IgD-negative memory B cell (primary cell): Measurements from ENCODE around the gene LRSAM1. TPM values are rescaled to one million over a fixed set of nuclear protein-coding genes. Genes with fewer than 3 reads are reported as not detected.
A peak's percentile ranks its signal among the peaks of the same experiment; 100 is the strongest.

Experiments used
- H3K27ac Mint-ChIP-seq, 3 donors: one replicate each; pipeline ENCODE4 v1.8.0; 2020 to 2022; ENCODE audit warnings: mild to moderate bottlenecking in 3 of 3, mixed read lengths in 3 of 3, moderate library complexity in 1 of 3
- H3K27me3 Mint-ChIP-seq: one replicate; pipeline ENCODE4 v1.8.0; 2021; ENCODE audit warnings: mixed read lengths
- H3K36me3 Mint-ChIP-seq: one replicate; pipeline ENCODE4 v1.8.0; 2020; ENCODE audit warnings: mild to moderate bottlenecking, mixed read lengths
- H3K4me1 Mint-ChIP-seq, 3 donors: one replicate each; pipeline ENCODE4 v1.8.0; 2020 to 2022; ENCODE audit warnings: mixed read lengths in 3 of 3, mild to moderate bottlenecking in 1 of 3
- H3K4me3 Mint-ChIP-seq, 4 donors: one replicate each; pipeline ENCODE4 v1.8.0; 2020 to 2022; ENCODE audit warnings: mild to moderate bottlenecking in 4 of 4, mixed read lengths in 4 of 4, moderate library complexity in 3 of 4
- H3K9me3 Mint-ChIP-seq, 3 donors: one replicate each; pipeline ENCODE4 v1.8.0; 2020 to 2021; ENCODE audit warnings: mixed read lengths in 3 of 3, mild to moderate bottlenecking in 1 of 3
- polyA plus RNA-seq: library from polyadenylated mRNA; unstranded; fragments of 300-500 nt; fragmentation: Illumina TruSeq; gene quantifications from one replicate; pipeline ENCODE4 v1.2.3, GENCODE V29; 2021

LRSAM1 gene
- polyA plus RNA-seq = 15.7 TPM

GRCh38 chr9:127450830-127451607 lies at the start of gene LRSAM1, which contains the start of gene RPL12:
LRSAM1 (plus strand) TSS chr9:127451510; CDS start chr9:127454528, 3,018 bp downstream.
RPL12 (minus strand) TSS chr9:127451406; CDS start chr9:127451317, 89 bp downstream.
- H3K36me3 Mint-ChIP-seq = peaks cover 8% of the 10 kb centered on the region
- H3K4me3 Mint-ChIP-seq = peak within 1 kb of the TSS; percentile 95 to 99 (median 96)
- no peaks in the 10 kb centered on the region for H3K9me3 Mint-ChIP-seq
- H3K4me1 Mint-ChIP-seq = peaks cover 29 to 39% (median 30%) of the 10 kb centered on the region in 3 donors
- no peaks in the 10 kb centered on the region for H3K27me3 Mint-ChIP-seq
- H3K27ac Mint-ChIP-seq = peak within 1 kb of the TSS; percentile 88 to 97 (median 97)

DNA sequence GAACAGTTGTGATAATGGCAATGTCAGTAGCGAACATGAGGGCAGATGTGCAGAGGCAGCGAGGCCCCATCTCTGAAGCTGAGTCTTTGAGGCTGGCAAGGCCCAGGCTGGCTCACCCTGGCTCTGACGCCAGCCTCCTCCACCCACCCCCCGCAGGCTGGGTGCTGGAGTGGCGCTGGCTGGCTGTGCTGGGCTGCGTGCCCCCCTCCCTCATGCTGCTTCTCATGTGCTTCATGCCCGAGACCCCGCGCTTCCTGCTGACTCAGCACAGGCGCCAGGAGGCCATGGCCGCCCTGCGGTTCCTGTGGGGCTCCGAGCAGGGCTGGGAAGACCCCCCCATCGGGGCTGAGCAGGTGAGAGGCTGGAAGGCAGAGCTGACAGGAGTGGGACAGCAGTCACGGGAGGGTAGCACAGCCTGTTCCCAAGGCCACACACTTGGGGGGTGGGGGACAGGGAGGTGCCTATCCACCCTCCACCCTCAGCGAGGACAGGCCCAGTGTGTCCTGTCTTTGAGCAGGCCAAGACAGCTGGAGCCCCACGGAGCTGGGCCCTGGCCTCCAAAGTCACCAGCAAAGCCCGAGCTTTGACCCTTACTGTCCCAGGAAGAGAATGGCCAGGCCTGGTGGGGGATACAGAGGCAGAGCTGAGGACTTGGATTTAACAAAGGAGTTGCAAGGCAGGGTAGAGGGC lies 48.8 kb upstream of the LRSAM1 start:
- Mint-ChIP-seq H3K27ac (no peak overlapping the region), H3K9me3 (no peaks in the 10 kb centered on the region), H3K4me3 (no peak overlapping the region), H3K4me1 (no peaks in the 10 kb centered on the region), H3K27me3 (no peaks in the 10 kb centered on the region), H3K36me3 (peaks cover 7% of the 10 kb centered on the region)

DNA sequence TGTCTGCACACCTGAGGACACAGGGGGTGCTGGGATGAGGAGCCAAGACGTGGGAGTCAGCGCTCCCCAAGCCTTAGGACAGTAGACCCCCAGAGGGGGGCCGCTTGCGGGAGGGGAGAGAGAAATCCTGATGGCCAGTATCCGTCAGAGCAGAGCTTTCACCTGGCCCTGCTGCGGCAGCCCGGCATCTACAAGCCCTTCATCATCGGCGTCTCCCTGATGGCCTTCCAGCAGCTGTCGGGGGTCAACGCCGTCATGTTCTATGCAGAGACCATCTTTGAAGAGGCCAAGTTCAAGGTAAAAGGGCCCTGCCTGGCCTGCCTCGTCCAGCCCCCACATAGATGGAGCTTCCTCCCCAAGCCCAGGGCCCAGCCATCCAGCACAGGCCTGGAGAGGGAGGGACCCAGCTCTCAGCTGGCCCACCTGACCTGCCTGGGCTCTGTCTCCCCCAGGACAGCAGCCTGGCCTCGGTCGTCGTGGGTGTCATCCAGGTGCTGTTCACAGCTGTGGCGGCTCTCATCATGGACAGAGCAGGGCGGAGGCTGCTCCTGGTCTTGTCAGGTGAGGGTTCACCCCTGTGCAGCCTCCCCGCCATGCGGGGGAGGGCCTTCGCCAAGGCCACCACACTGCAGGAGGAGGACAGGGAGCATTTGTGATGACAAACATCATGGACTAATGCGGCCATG lies 47.7 kb upstream of the LRSAM1 start:
- Mint-ChIP-seq H3K4me3 (no peak overlapping the region), H3K27me3 (no peaks in the 10 kb centered on the region), H3K4me1 (no peaks in the 10 kb centered on the region), H3K9me3 (no peaks in the 10 kb centered on the region), H3K27ac (no peak overlapping the region), H3K36me3 (peaks cover 7% of the 10 kb centered on the region)

GRCh38 chr9:127404631-127405030 lies 46.7 kb upstream of the LRSAM1 start:
- Mint-ChIP-seq H3K27ac (no peak overlapping the region), H3K36me3 (peaks cover 7% of the 10 kb centered on the region), H3K9me3 (no peaks in the 10 kb centered on the region), H3K4me1 (peaks cover 0 to under 1% (median 0%) of the 10 kb centered on the region in 3 donors), H3K27me3 (no peaks in the 10 kb centered on the region), H3K4me3 (no peak overlapping the region)

GRCh38 chr9:127405344-127406125 lies 45.8 kb upstream of the LRSAM1 start:
- Mint-ChIP-seq H3K27me3 (no peaks in the 10 kb centered on the region), H3K36me3 (peaks cover 7% of the 10 kb centered on the region), H3K27ac (peak overlapping the region in 1 of 3 donors; percentile 39), H3K4me3 (no peak overlapping the region), H3K9me3 (no peaks in the 10 kb centered on the region), H3K4me1 (peaks cover 0 to 4% (median 0%) of the 10 kb centered on the region in 3 donors)

GRCh38 chr9:127406799-127407491 lies 44.4 kb upstream of the LRSAM1 start:
- Mint-ChIP-seq H3K27me3 (no peaks in the 10 kb centered on the region), H3K4me1 (peaks cover 6 to 10% (median 6%) of the 10 kb centered on the region in 3 donors), H3K9me3 (no peaks in the 10 kb centered on the region), H3K27ac (no peak overlapping the region), H3K36me3 (peaks cover 3% of the 10 kb centered on the region), H3K4me3 (peak overlapping the region in 1 of 4 donors; percentile 23)

GRCh38 chr9:127407492-127407843 lies 43.8 kb upstream of the LRSAM1 start:
- H3K4me1 Mint-ChIP-seq = peaks cover 6 to 10% (median 6%) of the 10 kb centered on the region in 3 donors
- no peaks in the 10 kb centered on the region for H3K36me3 Mint-ChIP-seq
- no peaks in the 10 kb centered on the region for H3K9me3 Mint-ChIP-seq
- no peak overlapping the region for H3K27ac Mint-ChIP-seq
- peak overlapping the region in 1 of 4 donors; percentile 23 for H3K4me3 Mint-ChIP-seq
- no peaks in the 10 kb centered on the region for H3K27me3 Mint-ChIP-seq

- H3K4me1 Mint-ChIP-seq = peaks cover 6 to 12% (median 6%) of the 10 kb centered on the region in 3 donors
- H3K36me3 Mint-ChIP-seq = no peaks in the 10 kb centered on the region
- H3K9me3 Mint-ChIP-seq = no peaks in the 10 kb centered on the region
- peak overlapping the region in 1 of 3 donors; percentile 6 for H3K27ac Mint-ChIP-seq
- no peak overlapping the region for H3K4me3 Mint-ChIP-seq
- no peaks in the 10 kb centered on the region for H3K27me3 Mint-ChIP-seq
These were observed 40.2 kb upstream of the LRSAM1 start for GRCh38 chr9:127411122-127411521.

GRCh38 chr9:127415141-127415540 lies 36.2 kb upstream of the LRSAM1 start:
- Mint-ChIP-seq H3K4me3 (no peak overlapping the region), H3K27ac (no peak overlapping the region), H3K27me3 (no peaks in the 10 kb centered on the region), H3K36me3 (no peaks in the 10 kb centered on the region), H3K4me1 (peaks cover 6 to 10% (median 9%) of the 10 kb centered on the region in 3 donors), H3K9me3 (no peaks in the 10 kb centered on the region)

- no peaks in the 10 kb centered on the region for H3K9me3 Mint-ChIP-seq
- H3K4me3 Mint-ChIP-seq = no peak overlapping the region
- no peaks in the 10 kb centered on the region for H3K27me3 Mint-ChIP-seq
- H3K27ac Mint-ChIP-seq = no peak overlapping the region
- peaks cover 6 to 10% (median 9%) of the 10 kb centered on the region in 3 donors for H3K4me1 Mint-ChIP-seq
- no peaks in the 10 kb centered on the region for H3K36me3 Mint-ChIP-seq
These were observed 35.7 kb upstream of the LRSAM1 start for GRCh38 chr9:127415657-127416056.

- Mint-ChIP-seq H3K27me3 (no peaks in the 10 kb centered on the region), H3K9me3 (no peaks in the 10 kb centered on the region), H3K4me1 (peaks cover under 1 to 4% (median 3%) of the 10 kb centered on the region in 3 donors), H3K4me3 (peak overlapping the region in 2 of 4 donors; percentile 5 to 23), H3K27ac (no peak overlapping the region), H3K36me3 (no peaks in the 10 kb centered on the region)
These were observed 33.9 kb upstream of the LRSAM1 start for GRCh38 chr9:127417131-127418036.

DNA sequence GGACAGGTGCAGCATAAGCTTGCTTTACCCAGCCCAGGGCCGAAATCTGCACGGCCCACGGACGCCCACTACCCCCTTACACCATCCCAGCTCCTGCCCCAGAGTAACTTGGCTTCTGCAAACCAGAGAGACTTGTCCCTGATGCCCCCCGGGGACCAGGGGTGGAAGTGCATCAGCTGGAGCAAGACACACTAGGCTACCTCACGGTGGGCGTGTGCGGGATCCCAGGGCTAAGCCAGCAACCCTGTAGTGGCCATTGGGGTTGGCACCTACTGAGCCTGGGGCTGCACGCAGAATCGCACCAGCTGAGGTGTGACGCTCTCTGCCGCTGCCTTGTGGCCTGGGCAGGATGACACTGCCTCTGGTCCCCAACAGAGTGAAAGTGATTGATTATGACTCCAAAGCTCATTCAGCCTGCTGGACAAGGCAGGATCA lies 33.3 kb upstream of the LRSAM1 start:
- peaks cover 5 to 7% (median 7%) of the 10 kb centered on the region in 3 donors for H3K4me1 Mint-ChIP-seq
- peak overlapping the region in 2 of 4 donors; percentile 5 to 68 for H3K4me3 Mint-ChIP-seq
- H3K27ac Mint-ChIP-seq = peak overlapping the region in 1 of 3 donors; percentile 13
- no peaks in the 10 kb centered on the region for H3K27me3 Mint-ChIP-seq
- H3K9me3 Mint-ChIP-seq = no peaks in the 10 kb centered on the region
- H3K36me3 Mint-ChIP-seq = no peaks in the 10 kb centered on the region

DNA sequence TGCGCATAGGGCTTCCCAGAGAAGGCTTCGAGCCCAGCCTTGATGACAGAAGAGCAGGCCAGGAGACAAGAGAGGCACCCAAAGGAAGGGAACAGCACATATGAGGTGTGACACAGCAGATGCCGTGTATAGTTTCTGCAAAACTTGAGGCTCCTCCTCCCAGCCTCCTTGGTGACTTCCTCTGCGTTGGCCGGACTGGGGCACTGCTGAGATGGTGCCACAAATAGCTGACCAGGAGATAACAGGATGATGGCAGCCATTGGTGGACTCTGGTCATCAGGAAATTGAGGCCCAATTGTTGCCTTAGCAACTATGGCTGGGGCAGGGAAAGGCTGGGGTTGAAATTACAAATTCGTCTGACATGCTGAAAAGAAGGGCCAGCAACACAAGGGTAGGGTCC lies 32.0 kb upstream of the LRSAM1 start:
- Mint-ChIP-seq H3K4me3 (peak overlapping the region in 2 of 4 donors; percentile 50 to 51), H3K4me1 (peaks cover 12 to 19% (median 18%) of the 10 kb centered on the region in 3 donors), H3K27me3 (no peaks in the 10 kb centered on the region), H3K9me3 (peaks cover 0 to 2% (median 0%) of the 10 kb centered on the region in 3 donors), H3K27ac (peak overlapping the region in 1 of 3 donors; percentile 47), H3K36me3 (no peaks in the 10 kb centered on the region)
